ENCODE measurements around the gene FAM168A. TPM values are rescaled to one million over a fixed set of nuclear protein-coding genes. Genes with fewer than 3 reads are reported as not detected.
A peak's percentile ranks its signal among the peaks of the same experiment; 100 is the strongest.

Gene FAM168A
- total and polyA plus RNA-seq, 10 donors: 2.7 to 33.2 (median 22.7) TPM

GRCh38 chr11:73531386-73531785 lies 66.5 kb downstream of the FAM168A start:
- Histone ChIP-seq H3K36me3 (no peaks in the 10 kb centered on the region), H3K27me3 (replicated peaks in 1 of 7) (no peaks in the 10 kb centered on the region), H3K9me3 (no peaks in the 10 kb centered on the region), H3K27ac (no peak overlapping the region), H3K4me1 (peaks cover 0 to 45% (median 11%) of the 10 kb centered on the region in 6 donors), H3K4me3 (no peak overlapping the region)
- intact Hi-C loops (cut with DNase I; ENCODE audit: low total_unique reads): no loop called here
- WGBS, 5 donors: 48 to 76% (median 71%) methylated on average over 1 of the region's 1 CpG
- DNase-seq: no peak
- TF ChIP-seq POLR2AphosphoS5 (IDR thresholded peaks at IDR 0.05) (no peak), POLR2A (IDR thresholded peaks at IDR 0.05) (no peak)
- TF ChIP-seq, protein P1, sequence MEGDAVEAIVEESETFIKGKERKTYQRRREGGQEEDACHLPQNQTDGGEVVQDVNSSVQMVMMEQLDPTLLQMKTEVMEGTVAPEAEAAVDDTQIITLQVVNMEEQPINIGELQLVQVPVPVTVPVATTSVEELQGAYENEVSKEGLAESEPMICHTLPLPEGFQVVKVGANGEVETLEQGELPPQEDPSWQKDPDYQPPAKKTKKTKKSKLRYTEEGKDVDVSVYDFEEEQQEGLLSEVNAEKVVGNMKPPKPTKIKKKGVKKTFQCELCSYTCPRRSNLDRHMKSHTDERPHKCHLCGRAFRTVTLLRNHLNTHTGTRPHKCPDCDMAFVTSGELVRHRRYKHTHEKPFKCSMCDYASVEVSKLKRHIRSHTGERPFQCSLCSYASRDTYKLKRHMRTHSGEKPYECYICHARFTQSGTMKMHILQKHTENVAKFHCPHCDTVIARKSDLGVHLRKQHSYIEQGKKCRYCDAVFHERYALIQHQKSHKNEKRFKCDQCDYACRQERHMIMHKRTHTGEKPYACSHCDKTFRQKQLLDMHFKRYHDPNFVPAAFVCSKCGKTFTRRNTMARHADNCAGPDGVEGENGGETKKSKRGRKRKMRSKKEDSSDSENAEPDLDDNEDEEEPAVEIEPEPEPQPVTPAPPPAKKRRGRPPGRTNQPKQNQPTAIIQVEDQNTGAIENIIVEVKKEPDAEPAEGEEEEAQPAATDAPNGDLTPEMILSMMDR (IDR thresholded peaks at IDR 0.05 in 8 of 11, conservative IDR thresholded peaks at IDR 0.05 in 3 of 11): no peak

DNA sequence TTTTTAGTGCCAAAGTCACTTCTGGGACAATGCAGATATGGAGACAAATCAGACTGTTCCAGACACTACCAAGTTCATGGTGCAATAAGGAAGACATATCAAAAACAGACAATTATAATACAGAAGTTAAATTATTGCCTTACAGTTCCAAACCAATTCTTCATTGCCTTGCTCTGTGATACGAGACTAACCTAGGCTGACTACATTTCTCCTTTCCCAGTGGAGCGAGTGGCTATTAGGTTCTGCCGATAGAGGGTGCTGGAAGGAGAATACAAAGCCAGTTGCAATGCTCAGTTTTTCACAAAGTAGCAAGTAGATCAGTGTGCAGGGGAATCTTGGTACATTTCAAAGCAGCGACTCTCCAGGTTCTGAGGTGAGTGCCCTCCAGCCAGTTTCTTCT lies 67.8 kb downstream of the FAM168A start:
- no peak for DNase-seq
- intact Hi-C loops (cut with DNase I; ENCODE audit: low total_unique reads): no loop called here
- no peaks in the 10 kb centered on the region for H3K9me3 ChIP-seq
- peaks cover 0 to 48% (median 11%) of the 10 kb centered on the region in 6 donors for H3K4me1 ChIP-seq
- no peak overlapping the region for H3K27ac ChIP-seq
- 80 to 92% (median 85%) methylated on average over 4 of the region's 4 CpGs for WGBS, 5 donors
- no peaks in the 10 kb centered on the region for H3K27me3 ChIP-seq (replicated peaks in 1 of 7)
- no peak for TF ChIP-seq POLR2AphosphoS5 (IDR thresholded peaks at IDR 0.05)
- no peak for TF ChIP-seq POLR2A (IDR thresholded peaks at IDR 0.05)
- TF ChIP-seq, protein P1 (IDR thresholded peaks at IDR 0.05 in 8 of 11, conservative IDR thresholded peaks at IDR 0.05 in 3 of 11): peak in 1 of 11 experiments; percentile 16
- no peak overlapping the region for H3K4me3 ChIP-seq
- no peaks in the 10 kb centered on the region for H3K36me3 ChIP-seq

DNA sequence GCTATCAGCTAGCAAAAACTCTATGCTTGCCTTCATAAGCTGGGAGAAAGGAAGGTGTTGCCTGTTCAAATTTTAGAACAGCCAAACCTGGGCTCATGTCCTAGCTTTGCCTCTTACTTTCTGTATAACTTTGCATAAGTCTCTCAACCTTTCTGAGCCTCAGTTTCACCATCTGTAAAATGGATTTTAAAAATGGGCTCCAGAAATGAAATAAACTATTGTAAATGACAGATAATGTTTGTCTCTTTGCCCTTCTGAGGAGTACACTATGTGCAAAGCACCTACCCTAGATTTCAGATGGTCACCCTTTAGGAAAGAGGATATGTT lies 68.7 kb downstream of the FAM168A start:
- Histone ChIP-seq H3K27me3 (replicated peaks in 1 of 7) (no peaks in the 10 kb centered on the region), H3K27ac (peak overlapping the region in 3 of 8 donors; percentile 41 to 75 (median 61)), H3K4me1 (peaks cover 0 to 48% (median 11%) of the 10 kb centered on the region in 6 donors), H3K4me3 (peak overlapping the region in 1 of 8 donors; percentile 48), H3K9me3 (no peaks in the 10 kb centered on the region), H3K36me3 (no peaks in the 10 kb centered on the region)
- TF ChIP-seq POLR2A (IDR thresholded peaks at IDR 0.05) (no peak), POLR2AphosphoS5 (IDR thresholded peaks at IDR 0.05) (no peak)
- TF ChIP-seq, protein P1 (IDR thresholded peaks at IDR 0.05 in 8 of 11, conservative IDR thresholded peaks at IDR 0.05 in 3 of 11): no peak
- no peak for DNase-seq
- intact Hi-C loops (cut with DNase I; ENCODE audit: low total_unique reads): no loop called here

DNA sequence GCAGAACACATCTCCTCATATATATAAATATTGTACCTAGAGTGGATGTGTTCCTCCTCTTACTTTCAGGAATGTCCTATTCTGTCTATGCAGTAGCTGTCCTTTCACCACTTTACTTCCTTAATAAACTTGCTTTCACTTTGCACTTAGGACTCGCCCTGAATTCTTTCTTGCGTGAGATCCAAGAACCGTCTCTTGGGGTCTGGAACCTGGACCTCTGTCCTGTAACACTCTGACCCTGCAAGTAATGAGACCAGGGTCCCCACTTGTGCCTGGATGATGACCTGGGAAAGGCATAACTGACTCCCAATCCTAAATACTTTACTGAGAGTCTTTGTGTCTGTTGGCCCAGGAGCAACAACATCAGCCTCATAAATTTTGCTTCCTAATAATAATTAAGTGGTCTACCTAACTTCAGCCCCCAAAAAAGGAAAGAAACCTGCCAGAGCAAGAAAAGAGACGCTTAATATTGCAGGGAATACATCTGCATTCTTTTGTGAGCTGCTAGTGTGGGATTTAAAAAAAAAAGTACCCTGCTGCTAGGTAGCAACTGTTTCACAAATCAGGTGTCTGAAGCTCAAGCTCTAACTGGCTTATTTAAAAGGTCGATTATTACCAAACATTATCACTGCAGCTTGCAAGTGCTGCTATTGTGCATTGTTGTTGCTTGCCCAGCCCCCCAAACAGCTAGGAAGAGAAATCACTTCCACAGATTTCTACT lies 69.3 kb downstream of the FAM168A start:
- no peak for DNase-seq
- Histone ChIP-seq H3K36me3 (no peaks in the 10 kb centered on the region), H3K27ac (peak overlapping the region in 5 of 8 donors; percentile 30 to 75 (median 45)), H3K27me3 (replicated peaks in 1 of 7) (no peaks in the 10 kb centered on the region), H3K9me3 (no peaks in the 10 kb centered on the region), H3K4me3 (peak overlapping the region in 3 of 8 donors; percentile 22 to 48 (median 23)), H3K4me1 (peaks cover 0 to 48% (median 11%) of the 10 kb centered on the region in 6 donors)
- no peak for TF ChIP-seq POLR2AphosphoS5 (IDR thresholded peaks at IDR 0.05)
- TF ChIP-seq POLR2A (IDR thresholded peaks at IDR 0.05): no peak
- TF ChIP-seq, protein P1 (IDR thresholded peaks at IDR 0.05 in 8 of 11, conservative IDR thresholded peaks at IDR 0.05 in 3 of 11): no peak
- 11 to 23% (median 16%) methylated on average over 5 of the region's 5 CpGs for whole genome bisulfite sequencing, 5 donors
- intact Hi-C loops (cut with DNase I; ENCODE audit: low total_unique reads): no loop called here

Data from spleen (tissue), 11 donors.